T-helper 1 cell treated with Interleukin-12 subunit alpha and Interleukin-12 subunit beta and Interleukin-4 antibody, amounts not matched to agents 30 ng/mL and 1 ng/mL, for 36 hours (primary cell): Measurements from ENCODE around the gene GPAM. TPM values are rescaled to one million over a fixed set of nuclear protein-coding genes. Genes with fewer than 3 reads are reported as not detected.
"Not testable (repeated sequence)": the region's sequence is repeated elsewhere in the genome, so short reads cannot be mapped to it uniquely, and the experiment has no call there.

Experiments
- intact Hi-C: fragments of 100-400 bp; cut with micrococcal nuclease; formaldehyde crosslinking; loops from one replicate; pipeline ENCODE4 v1.15.1; 2024
- total RNA-seq: library from RNA; stranded (reverse); gene quantifications from 2 replicates; pipeline ENCODE4 v1.2.3, GENCODE V29; 2022

Gene GPAM
- 7.5 TPM in 2 replicates for total RNA-seq

GRCh38 chr10:112183329-112184051, at the start of gene GPAM:
Gene GPAM (minus strand): TSS chr10:112183765. CDS start chr10:112181784, 1,981 bp downstream.
- intact Hi-C loops = loop anchor here (1.0 to 10.0 kb wide), 11 partner anchors 46 to 1991 kb away; partner anchors contain the start of genes BBIP1, CCDC186, DUSP5 and SHOC2

- intact Hi-C loops = no loop called here
Measured at GRCh38 chr10:112232670-112233069, 49.1 kb upstream of the GPAM start.

GRCh38 chr10:112231602-112232400, 48.2 kb upstream of the GPAM start:
- intact Hi-C loops = no loop called here

- intact Hi-C loops = no loop called here
Measured at GRCh38 chr10:112230325-112230988, 46.9 kb upstream of the GPAM start.

GRCh38 chr10:112229901-112230300, 46.3 kb upstream of the GPAM start:
- intact Hi-C loops = no loop called here

GRCh38 chr10:112229096-112229495, 45.5 kb upstream of the GPAM start:
- intact Hi-C loops = no loop called here

- intact Hi-C loops = not testable (repeated sequence)
Measured at GRCh38 chr10:112228366-112229088, 45.0 kb upstream of the GPAM start.

GRCh38 chr10:112227331-112227987, 43.9 kb upstream of the GPAM start:
- intact Hi-C loops = no loop called here

GRCh38 chr10:112226439-112227248, 43.1 kb upstream of the GPAM start:
- intact Hi-C loops = no loop called here

- intact Hi-C loops = no loop called here
Measured at GRCh38 chr10:112225771-112226438, 42.3 kb upstream of the GPAM start.

- intact Hi-C loops = no loop called here
Measured at GRCh38 chr10:112224933-112225529, 41.5 kb upstream of the GPAM start.

GRCh38 chr10:112223725-112224124, 40.2 kb upstream of the GPAM start:
- intact Hi-C loops = no loop called here

- intact Hi-C loops = no loop called here
Measured at GRCh38 chr10:112222799-112223198, 39.2 kb upstream of the GPAM start.

- intact Hi-C loops = no loop called here
Measured at GRCh38 chr10:112221545-112221944, 38.0 kb upstream of the GPAM start.

GRCh38 chr10:112218960-112219359, 35.4 kb upstream of the GPAM start:
- intact Hi-C loops = no loop called here

- intact Hi-C loops = no loop called here
Measured at GRCh38 chr10:112218036-112218390, 34.4 kb upstream of the GPAM start.

GRCh38 chr10:112217386-112218035, 33.9 kb upstream of the GPAM start:
- intact Hi-C loops = no loop called here

GRCh38 chr10:112216966-112217365, 33.4 kb upstream of the GPAM start:
- intact Hi-C loops = no loop called here

GRCh38 chr10:112216151-112216550, 32.6 kb upstream of the GPAM start:
- intact Hi-C loops = no loop called here
